Esophagus muscularis mucosa (tissue), 4 donors: ENCODE measurements around the gene CACYBP. TPM values are rescaled to one million over a fixed set of nuclear protein-coding genes. Genes with fewer than 3 reads are reported as not detected.
A peak's percentile ranks its signal among the peaks of the same experiment; 100 is the strongest.

Experiments used
- DNase-seq: peaks from one replicate; pipeline ENCODE4 v3.0.0-alpha.2; 2017; ENCODE audit errors: extremely low spot score
- H3K27ac ChIP-seq, 4 donors: fragments of 200-600 bp; sonication (generic); replicated peaks in 1 of 4; 1 replicate in 3 of 4; 2 replicates in 1 of 4; pipeline ENCODE4 v1.5.1; 2016 to 2019; ENCODE audit warnings: mild to moderate bottlenecking in 1 of 4
- H3K27me3 ChIP-seq, 4 donors: fragments of 200-600 bp; sonication (generic); one replicate each; pipeline versions ENCODE4 v1.5.1 to v1.6.0; 2016 to 2019
- H3K36me3 ChIP-seq, 4 donors: fragments of 200-600 bp; sonication (generic); one replicate each; pipeline ENCODE4 v1.5.1; 2016 to 2019
- H3K4me1 ChIP-seq, 4 donors: fragments of 200-600 bp; sonication (generic); one replicate each; pipeline ENCODE4 v1.5.1; 2016 to 2019
- H3K4me3 ChIP-seq, 4 donors: fragments of 200-600 bp; sonication (generic); 1 replicate in 2 of 4; 2 replicates in 2 of 4; pipeline ENCODE4 v1.5.1; 2016 to 2019; ENCODE audit warnings: mild to moderate bottlenecking in 4 of 4, moderate library complexity in 1 of 4
- H3K9me3 ChIP-seq, 4 donors: fragments of 200-600 bp; sonication (generic); 1 replicate in 3 of 4; 2 replicates in 1 of 4; pipeline ENCODE4 v1.5.1; 2016 to 2019
- EP300 ChIP-seq: sonication (generic); formaldehyde crosslinking; IDR thresholded peaks from one replicate; pipeline ENCODE4 v1.6.1; 2017; ENCODE audit warnings: antibody characterized with exemption
- POLR2A ChIP-seq: fragments of 450-650 bp; IDR thresholded peaks from one replicate; pipeline ENCODE4 v1.6.1; 2017; ENCODE audit warnings: antibody characterized with exemption, moderate library complexity, mild to moderate bottlenecking, low read depth
- POLR2AphosphoS5 ChIP-seq, 2 donors: sonication (generic); formaldehyde crosslinking; IDR thresholded peaks; one replicate each; pipeline ENCODE4 v1.6.1; 2017; ENCODE audit warnings: antibody characterized with exemption in 2 of 2
- WGBS: methylation state at CpG from one replicate; pipeline ENCODE4 v1.1.5; 2018; 5-methylcytosine and 5-hydroxymethylcytosine counted together
- intact Hi-C: fragments of 100-400 bp; cut with DNase I; formaldehyde crosslinking; loops from one replicate; pipeline ENCODE4 v1.15.1; 2023
- total RNA-seq, 4 donors: library from RNA; depleted of rRNA; stranded (reverse); fragments of >200 nt; gene quantifications; one replicate each; pipeline versions ENCODE4 v1.1.0 to v1.2.1, GENCODE V29; 2016
- TF ChIP-seq, protein P1 (sequence below), 3 experiments: fragments of 200-600 bp in 2 of 3; fragments of 450-650 bp in 1 of 3; sonication (generic) in 2 of 3; IDR thresholded peaks; one replicate each; pipeline ENCODE4 v1.5.1; 2017 to 2019; ENCODE audit warnings: antibody characterized with exemption in 3 of 3, mild to moderate bottlenecking in 2 of 3, moderate library complexity in 1 of 3

CACYBP gene
- total RNA-seq, 4 donors from 2014 or later, result 48.5 to 125 (median 94.7) TPM

DNA sequence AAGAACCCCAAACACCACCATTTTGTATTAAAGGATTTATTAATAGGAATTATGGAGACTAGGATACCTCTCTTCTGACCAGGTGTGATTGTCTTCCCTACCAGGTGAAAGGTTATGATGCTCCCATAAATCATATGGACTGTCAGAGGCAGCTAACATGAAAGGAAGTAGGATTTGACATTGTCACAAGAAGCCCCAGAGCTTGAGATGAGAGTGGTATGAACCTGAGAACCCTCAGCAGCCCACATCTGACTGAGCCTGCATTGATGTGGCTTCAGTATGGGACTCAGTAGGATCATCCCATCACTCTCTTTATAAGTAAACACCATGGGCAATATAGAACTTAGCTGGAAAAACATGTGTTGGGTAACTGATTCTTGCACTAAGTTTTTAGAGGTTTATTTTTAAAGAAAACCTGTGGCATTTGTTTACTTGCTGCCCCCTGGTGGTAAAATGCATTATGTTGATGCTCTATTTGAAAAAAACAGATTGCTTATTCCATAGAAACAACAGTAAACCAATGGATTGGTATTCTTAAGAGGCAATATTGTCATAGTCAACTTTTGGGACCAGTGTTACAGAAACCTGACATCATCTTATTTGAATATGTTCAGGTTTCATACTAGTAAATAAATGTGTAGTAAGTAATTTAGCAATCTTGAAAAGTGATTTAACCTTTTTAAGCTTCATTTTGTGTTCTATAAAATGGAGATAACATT is 16.6 kb upstream of the CACYBP start:
- no peaks in the 10 kb centered on the region for H3K9me3 ChIP-seq
- TF ChIP-seq POLR2AphosphoS5 (IDR thresholded peaks at IDR 0.05), result no peak
- TF ChIP-seq, protein P1, sequence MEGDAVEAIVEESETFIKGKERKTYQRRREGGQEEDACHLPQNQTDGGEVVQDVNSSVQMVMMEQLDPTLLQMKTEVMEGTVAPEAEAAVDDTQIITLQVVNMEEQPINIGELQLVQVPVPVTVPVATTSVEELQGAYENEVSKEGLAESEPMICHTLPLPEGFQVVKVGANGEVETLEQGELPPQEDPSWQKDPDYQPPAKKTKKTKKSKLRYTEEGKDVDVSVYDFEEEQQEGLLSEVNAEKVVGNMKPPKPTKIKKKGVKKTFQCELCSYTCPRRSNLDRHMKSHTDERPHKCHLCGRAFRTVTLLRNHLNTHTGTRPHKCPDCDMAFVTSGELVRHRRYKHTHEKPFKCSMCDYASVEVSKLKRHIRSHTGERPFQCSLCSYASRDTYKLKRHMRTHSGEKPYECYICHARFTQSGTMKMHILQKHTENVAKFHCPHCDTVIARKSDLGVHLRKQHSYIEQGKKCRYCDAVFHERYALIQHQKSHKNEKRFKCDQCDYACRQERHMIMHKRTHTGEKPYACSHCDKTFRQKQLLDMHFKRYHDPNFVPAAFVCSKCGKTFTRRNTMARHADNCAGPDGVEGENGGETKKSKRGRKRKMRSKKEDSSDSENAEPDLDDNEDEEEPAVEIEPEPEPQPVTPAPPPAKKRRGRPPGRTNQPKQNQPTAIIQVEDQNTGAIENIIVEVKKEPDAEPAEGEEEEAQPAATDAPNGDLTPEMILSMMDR (IDR thresholded peaks at IDR 0.05), result peak; percentile 49 to 64 (median 52)
- no peak overlapping the region for H3K4me3 ChIP-seq
- no peak for DNase-seq
- H3K27me3 ChIP-seq, result no peaks in the 10 kb centered on the region
- no peak overlapping the region for H3K27ac ChIP-seq
- H3K36me3 ChIP-seq, result peaks cover 5 to 26% (median 18%) of the 10 kb centered on the region in 4 donors
- no peaks in the 10 kb centered on the region for H3K4me1 ChIP-seq
- intact Hi-C loops, result loop anchor here (5.0 to 10.0 kb wide), 2 partner anchors 98 to 211 kb away; no protein-coding TSS in a partner anchor

DNA sequence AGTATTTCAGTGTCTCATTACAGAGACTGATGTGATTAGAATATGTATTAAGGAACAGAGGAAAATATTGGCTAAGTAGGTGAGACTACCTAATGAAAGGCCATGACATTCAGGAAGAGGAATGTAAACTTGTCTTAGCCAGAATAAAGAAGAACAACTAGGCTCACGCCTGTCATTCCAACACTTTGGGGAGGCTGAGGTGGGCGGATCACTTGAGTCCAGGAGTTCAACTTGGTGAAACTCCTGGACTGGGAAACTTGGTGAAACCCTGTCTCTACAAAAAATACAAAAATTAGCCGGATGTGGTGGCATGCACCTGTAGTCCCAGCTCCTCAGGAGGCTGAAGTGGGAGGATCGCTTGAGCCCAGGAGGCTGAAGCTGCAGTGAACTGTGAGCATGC is 14.8 kb upstream of the CACYBP start:
- TF ChIP-seq, protein P1 (IDR thresholded peaks at IDR 0.05), result no peak
- no peak for TF ChIP-seq POLR2AphosphoS5 (IDR thresholded peaks at IDR 0.05)
- TF ChIP-seq POLR2A, result no peak
- no peak for TF ChIP-seq EP300
- no peaks in the 10 kb centered on the region for H3K4me1 ChIP-seq
- 95% methylated on average over 4 of the region's 4 CpGs for WGBS
- DNase-seq, result no peak
- intact Hi-C loops, result loop anchor here (5.0 to 10.0 kb wide), 2 partner anchors 100 to 213 kb away; no protein-coding TSS in a partner anchor
- H3K27ac ChIP-seq, result no peak overlapping the region
- H3K27me3 ChIP-seq, result no peaks in the 10 kb centered on the region
- no peaks in the 10 kb centered on the region for H3K9me3 ChIP-seq
- peaks cover 0 to 14% (median 7%) of the 10 kb centered on the region in 4 donors for H3K36me3 ChIP-seq
- no peak overlapping the region for H3K4me3 ChIP-seq

GRCh38 chr1:174988539-174988938 is 11.2 kb upstream of the CACYBP start:
- no peak for DNase-seq
- Histone ChIP-seq H3K4me3 (no peak overlapping the region), H3K4me1 (no peaks in the 10 kb centered on the region), H3K9me3 (no peaks in the 10 kb centered on the region), H3K27ac (no peak overlapping the region), H3K27me3 (no peaks in the 10 kb centered on the region), H3K36me3 (no peaks in the 10 kb centered on the region)
- intact Hi-C loops, result loop anchor here (10.0 kb wide), 1 partner anchor 104 kb away; no protein-coding TSS in a partner anchor
- TF ChIP-seq EP300 (no peak), POLR2A (no peak), POLR2AphosphoS5 (IDR thresholded peaks at IDR 0.05) (no peak)
- TF ChIP-seq, protein P1 (IDR thresholded peaks at IDR 0.05), result no peak

DNA sequence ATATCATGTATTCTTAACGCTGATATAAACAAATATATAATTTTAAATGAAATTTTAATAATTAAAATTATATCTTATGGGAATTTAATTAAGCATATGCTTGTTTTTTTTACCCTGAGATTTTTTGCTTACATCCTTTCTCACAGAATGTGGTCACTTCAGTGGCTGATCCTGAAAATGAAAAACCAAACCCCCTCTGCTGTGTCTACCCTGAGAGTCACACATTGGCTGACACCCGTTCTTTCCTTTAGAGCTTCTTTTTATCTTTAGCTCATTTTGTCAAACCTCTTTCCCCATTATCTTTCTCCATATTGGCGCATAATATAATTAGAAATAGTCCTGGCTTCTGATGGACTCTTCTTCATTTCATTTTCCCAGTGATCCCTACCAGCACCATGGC is 10.8 kb upstream of the CACYBP start:
- no peaks in the 10 kb centered on the region for H3K36me3 ChIP-seq
- 89% methylated on average over 3 of the region's 3 CpGs for WGBS
- no peak for TF ChIP-seq EP300
- no peak for TF ChIP-seq POLR2AphosphoS5 (IDR thresholded peaks at IDR 0.05)
- H3K27ac ChIP-seq, result no peak overlapping the region
- no peak overlapping the region for H3K4me3 ChIP-seq
- no peak for DNase-seq
- H3K27me3 ChIP-seq, result no peaks in the 10 kb centered on the region
- no peaks in the 10 kb centered on the region for H3K4me1 ChIP-seq
- intact Hi-C loops, result loop anchor here (10.0 kb wide), 1 partner anchor 104 kb away; no protein-coding TSS in a partner anchor
- H3K9me3 ChIP-seq, result no peaks in the 10 kb centered on the region

GRCh38 chr1:174989536-174990220 is 10.1 kb upstream of the CACYBP start:
- WGBS, result 70% methylated on average over 5 of the region's 5 CpGs
- H3K4me1 ChIP-seq, result no peaks in the 10 kb centered on the region
- no peaks in the 10 kb centered on the region for H3K27me3 ChIP-seq
- DNase-seq, result no peak
- intact Hi-C loops, result loop anchor here (10.0 kb wide), 1 partner anchor 105 kb away; no protein-coding TSS in a partner anchor
- no peaks in the 10 kb centered on the region for H3K9me3 ChIP-seq
- TF ChIP-seq POLR2AphosphoS5 (IDR thresholded peaks at IDR 0.05) (no peak), POLR2A (no peak), EP300 (no peak)
- TF ChIP-seq, protein P1 (IDR thresholded peaks at IDR 0.05), result no peak
- peak overlapping the region; percentile 58 to 76 (median 72) for H3K27ac ChIP-seq
- no peaks in the 10 kb centered on the region for H3K36me3 ChIP-seq
- peak overlapping the region in 3 of 4 donors; percentile 42 to 52 (median 50) for H3K4me3 ChIP-seq
